Measurements from ENCODE around the gene PRR15L.
A peak's percentile ranks its signal among the peaks of the same experiment; 100 is the strongest.
"Not testable (repeated sequence)": the region's sequence is repeated elsewhere in the genome, so short reads cannot be mapped to it uniquely, and the experiment has no call there.

Gene PRR15L, protein sequence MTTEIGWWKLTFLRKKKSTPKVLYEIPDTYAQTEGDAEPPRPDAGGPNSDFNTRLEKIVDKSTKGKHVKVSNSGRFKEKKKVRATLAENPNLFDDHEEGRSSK

DNA sequence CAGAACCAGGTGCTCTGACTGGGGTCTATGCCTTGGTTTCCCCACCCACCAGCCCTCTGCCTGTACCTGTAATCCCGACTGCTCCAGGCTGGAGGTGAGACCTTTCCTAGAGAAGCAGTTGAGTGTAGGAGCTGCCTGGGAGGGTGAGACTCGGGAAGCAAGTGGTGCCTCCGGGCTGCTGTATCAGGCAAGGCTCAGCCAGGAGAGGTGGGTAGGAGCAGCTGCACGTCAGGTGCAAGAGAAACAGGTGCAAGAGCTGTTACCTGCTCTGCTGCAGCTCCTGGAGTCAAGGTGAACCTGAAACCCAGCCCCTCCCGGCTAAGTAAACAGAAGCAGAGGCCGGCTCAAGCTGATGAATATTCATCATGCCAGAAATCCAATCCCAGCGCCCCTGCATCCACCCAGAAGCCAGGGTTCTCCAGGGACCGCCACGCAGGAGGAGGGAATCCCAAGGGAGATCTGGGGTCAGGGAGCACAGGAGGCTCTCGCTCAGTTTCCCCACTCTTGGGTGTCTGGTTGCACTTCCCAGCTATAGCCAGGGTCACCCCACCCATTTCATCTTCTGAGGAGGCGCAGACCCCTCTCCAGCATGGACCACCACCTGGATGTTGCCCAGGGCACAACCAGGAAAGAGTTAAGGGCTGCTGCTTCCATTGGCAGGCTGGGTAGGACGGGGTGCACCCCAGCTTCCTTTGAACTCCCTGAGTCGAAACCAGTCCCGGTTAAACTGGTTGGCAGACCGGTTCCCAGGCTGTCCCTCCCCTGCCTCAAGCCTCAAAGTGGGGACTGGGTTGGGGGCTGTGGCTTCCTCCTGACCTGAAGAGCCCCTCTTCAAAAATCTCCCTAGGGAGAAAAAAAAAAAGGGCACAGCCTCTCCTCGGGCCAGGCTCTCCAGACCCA lies at the start of gene PRR15L:
PRR15L (minus strand) TSS at position 293 of the 900 bp plus-strand sequence. CDS start 4,649 bp downstream, outside the sequence.
- no peak for DNase-seq (ENCODE audit: low spot score)

DNA sequence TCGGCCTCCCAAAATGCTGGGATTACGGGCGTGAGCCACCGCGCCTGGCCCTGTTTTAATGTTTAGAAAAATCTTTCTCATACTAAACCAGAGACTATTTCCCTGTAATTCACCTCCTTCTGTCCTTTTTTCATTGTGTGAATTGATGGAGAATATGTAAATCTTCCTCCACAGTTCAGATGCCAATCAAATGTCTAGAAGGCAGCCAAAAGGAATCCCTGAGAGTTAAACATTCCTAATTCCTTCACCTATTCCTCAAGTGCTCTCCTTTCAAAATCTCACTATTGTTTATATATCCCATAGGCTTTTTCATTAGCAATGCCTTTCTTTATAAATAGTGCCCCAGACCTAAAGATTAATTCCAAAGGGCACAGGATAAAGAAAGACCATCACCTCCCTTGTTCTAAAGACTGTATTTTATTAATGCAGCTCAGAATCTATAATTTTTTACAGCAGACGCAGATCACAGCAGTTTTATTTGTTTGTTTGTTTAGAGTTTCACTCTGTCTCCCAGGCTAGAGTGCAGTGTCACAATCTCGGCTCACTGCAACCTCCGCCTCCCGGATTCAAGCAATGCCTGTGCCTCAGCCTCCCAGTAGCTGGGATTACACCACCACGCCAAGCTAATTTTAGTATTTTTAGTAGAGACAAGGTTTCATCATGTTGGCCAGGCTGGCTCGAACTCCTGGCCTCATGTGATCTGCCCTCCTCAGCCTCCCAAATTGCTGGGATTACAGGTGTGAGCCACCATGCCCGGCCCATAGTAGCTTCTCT lies 49.4 kb upstream of the PRR15L start:
- no peak for DNase-seq (ENCODE audit: low spot score)

DNA sequence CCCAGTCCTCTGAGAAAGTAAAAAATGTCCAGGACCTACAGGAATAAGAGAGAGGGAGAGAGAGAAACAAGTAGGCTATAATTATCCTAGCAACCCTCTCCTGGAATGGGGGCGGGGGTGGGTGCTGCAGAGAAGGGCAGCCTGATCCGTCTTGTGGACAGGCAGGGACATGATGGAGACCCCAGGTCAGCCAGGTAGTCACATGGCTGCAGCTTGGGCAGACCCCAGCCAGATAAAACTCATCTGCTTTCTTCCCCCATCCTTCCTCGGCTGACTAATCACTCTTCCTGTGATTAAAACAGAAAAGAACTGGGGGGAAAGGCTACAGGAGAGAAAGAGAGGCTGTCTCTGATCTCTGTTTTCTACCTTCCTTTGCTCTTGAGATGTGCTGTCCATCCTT lies 47.3 kb upstream of the PRR15L start:
- no peak for DNase-seq (ENCODE audit: low spot score)

DNA sequence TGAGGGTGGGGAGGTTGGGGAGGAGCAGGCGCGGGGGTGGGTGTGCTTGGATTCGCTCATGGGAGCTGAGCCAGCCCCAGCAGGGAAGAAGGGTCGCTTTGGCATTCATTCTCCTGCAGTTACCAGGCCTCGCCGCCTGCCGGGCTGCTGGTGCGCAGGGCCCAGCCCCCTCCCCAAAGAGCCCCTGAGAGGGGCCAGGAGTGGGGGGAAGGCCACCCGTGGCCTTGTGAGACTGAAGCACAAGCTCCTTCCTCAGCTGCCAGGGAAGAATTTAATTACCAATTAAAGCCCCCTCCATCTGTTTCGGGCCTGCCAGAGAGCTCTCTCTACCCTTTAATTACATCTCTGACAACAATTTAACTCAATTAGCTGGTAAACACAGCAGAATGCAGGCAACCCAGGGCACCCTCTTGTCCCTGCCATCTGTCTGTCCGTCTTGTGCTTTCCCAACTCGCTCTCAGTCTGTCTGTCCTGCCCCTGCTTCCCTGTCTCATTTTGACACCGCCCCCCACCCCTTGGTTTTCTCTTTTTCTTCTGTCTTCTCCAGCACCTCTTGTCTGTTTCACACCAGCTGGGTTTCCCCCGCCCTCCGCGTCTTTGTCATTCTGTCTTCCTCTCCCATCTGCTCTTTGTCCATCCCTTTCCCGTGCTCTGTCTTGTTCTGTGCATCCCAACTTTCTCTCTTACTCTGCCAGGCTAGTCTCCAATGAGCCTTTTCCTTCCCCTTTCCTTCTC lies 45.9 kb upstream of the PRR15L start:
- no peak for DNase-seq (ENCODE audit: low spot score)

DNA sequence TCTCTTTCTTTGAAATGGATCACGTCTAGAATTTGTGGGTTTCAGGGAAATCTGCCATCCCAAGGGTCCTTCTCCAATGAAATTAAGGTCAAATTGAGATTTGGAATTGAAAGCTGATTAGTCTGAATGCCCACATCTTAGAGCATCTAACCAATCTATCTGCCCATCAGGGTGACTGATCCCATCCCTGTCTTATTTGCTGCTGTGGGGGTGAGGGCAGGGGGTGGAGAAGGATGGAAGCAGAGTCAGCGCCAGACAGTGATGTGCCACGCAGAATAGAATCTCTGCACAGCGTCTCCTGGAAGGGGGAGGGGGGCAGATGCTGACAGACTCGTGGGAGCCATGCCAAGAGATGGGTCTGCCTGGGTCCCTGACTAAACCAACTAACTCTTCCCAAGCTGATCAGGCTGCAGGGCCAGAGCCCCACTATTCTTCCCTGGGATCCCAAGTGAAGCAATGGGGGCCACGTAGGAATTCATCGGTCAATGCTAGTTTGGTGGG lies 45.3 kb upstream of the PRR15L start:
- no peak for DNase-seq (ENCODE audit: low spot score)

DNA sequence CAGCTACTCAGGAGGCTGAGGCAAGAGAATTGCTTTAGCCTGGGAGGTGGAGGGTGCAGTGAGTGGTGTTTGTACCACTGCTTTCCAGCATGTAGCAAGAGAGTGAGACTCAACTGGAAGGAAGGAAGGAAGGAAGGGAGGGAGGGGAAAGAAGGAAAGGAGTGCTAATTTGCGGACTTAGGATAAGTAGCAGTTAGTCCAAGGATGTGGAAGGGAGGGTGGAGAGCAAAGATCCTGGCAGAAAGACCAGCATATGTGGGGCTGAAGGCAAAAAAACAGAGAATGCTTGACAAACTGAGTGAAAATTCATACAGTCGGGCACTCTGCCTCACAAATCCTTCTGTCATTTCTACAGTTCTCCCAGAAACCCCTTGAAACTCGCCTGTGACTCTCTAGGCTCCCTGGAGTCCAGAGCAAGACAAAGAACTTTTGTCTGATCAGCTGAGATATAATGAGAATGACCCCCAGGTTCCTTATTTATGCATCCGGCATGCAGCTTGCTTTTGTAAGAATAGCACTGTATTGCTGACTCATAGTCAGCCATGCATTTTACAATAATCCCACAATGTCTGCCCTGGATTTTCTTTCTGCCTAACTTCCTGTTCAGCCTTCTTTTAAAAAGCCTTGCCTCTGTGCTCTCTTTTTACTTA lies 44.7 kb upstream of the PRR15L start:
- DNase-seq (ENCODE audit: low spot score), result peak; percentile 50

DNA sequence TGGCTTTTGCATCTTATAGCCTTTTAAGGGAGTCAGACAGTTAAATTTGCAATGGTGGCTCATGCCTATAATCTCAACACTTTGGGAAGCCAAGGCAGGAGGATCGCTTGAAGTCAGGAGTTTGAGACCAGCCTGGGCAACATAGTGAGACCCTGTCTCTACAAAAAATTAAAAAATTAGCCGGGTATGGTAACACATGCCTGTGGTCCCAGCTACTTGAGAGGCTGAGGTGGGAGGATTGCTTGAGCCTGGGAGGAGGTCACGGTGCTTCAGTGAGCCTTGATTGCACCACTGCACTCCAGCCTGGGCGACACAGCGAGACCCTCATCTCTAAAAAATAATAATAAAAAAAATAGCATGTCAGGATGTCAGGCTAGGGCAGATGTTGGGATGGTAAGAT lies 44.0 kb upstream of the PRR15L start:
- DNase-seq (ENCODE audit: low spot score), result not testable (repeated sequence)

DNA sequence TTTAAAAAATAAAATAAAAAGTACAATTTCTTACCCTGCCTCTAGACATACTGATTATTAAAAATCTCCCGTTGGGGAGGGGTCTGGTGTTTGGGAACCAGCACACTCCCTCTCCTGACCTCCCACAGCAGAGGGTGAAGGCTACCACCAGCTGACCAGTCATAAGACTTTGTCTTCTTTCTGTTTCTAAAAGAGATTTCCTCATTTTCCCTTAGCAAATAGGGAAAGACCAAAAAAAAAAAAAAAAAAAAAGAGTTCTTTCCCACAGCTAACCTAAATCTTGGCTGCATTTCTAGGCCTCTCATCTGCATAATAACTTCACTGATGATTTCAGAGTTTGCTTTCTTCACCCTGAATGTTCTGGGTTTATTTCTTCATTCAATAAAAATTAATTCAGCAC lies 43.5 kb upstream of the PRR15L start:
- DNase-seq (ENCODE audit: low spot score), result no peak

DNA sequence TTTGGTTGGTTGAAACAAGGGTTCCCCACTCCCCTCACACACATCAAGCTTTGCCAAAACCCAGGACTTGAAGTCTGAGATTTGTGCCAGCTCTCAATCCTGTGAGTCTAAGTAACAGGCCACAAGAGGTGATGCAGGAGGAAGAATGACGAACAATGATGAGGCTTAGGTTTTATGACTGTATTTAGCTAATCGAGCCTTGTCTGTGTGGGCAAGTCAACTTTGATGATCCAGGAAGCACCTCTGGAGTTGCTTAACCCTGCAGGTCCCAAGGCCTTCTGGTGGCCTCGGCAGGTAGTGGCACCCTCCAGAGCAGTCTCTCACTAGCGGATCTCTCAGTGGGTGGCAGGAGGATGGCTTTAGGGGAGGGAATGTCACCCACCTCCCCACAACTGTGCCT lies 41.9 kb upstream of the PRR15L start:
- DNase-seq (ENCODE audit: low spot score), result peak; percentile 41

DNA sequence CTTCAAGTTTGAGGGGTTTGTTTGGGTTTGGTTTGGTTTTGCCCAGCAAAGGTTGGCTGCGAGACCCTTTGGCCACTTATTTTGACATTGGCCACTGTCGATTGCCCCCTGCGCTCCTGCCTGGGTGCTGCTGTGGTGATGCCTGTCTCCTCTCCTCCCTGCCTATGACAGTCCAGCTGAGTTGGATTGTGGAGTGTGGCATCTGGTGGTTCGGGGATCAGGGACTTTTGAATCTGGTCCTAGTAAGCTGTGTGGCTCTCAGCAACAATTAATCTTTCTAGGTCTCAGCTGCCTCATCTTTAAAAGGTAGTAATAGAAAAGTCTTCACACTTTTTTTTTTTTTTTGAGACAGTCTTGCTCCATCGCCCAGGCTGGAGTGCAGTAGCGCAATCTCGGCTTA lies 40.4 kb upstream of the PRR15L start:
- no peak for DNase-seq (ENCODE audit: low spot score)

DNA sequence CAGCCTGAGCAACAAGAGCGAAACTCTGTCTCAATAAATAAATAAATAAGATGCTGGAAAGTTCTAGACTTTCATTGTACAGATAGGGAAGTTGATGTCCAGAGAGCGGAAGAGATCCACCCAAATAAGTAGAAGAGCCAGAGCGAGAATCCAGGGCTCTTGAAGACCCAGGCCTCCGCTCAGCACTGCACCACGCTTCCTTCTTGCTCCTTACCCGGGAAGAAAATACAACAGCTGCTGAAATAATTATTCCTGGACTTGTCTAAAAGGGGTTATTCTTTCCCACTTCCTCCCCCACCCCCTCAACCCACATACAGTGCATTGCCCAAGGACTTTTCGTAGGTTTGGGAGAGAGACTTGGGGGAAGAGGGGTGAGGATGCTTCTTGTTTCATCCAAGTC lies 39.9 kb upstream of the PRR15L start:
- no peak for DNase-seq (ENCODE audit: low spot score)

DNA sequence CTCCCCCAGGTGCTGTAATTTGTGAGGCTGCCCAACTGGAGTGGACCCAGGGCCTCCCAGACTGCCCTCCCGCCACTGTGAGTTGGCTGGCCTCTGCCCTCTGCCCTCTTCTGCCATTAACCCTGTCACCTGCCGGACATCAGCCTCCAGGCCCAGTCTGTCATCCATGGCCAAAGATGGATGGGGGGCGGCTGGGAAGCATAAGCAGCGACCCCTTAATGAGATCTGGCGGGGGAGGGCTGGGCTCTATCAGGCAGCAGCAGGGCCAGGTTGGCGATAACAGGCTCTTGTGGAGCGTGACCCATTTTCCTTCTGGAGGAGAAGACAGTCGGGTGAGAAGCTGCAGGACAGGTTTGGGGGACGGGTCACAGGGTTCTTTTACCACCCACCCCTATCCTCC lies 38.5 kb upstream of the PRR15L start:
- no peak for DNase-seq (ENCODE audit: low spot score)

DNA sequence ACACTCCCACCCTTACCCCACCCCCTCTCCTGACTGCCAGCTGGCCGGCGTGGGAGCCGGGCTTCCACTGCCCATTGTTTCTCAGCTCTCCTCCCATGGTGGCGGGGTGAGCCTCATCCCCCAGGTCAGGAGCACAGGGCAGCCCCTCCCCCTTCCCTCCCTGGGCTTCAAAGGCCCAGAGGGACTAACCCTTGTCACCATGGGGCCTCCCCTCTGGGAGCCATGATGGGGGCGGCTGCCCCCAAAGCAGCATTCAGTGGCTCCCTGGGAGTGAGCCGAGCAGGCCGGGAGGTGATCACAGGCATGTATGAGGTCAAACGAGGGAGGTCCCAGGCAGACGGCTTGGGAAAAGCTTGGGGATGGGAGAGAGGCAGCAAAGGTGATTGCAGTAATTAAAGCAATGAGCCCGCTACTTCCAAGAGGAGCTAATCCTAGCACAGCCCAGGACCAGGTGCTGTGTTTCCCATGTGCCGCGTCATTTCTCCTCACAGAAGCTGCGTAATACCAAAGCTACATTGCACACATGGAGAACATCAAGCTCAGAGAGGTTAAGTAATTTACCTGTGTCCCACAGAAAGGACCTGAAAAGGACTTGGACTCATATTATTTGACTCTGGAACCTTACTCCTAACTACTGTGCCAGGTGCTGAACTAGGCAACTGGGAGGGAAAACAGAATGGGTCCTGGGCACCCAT lies 37.7 kb upstream of the PRR15L start:
- DNase-seq (ENCODE audit: low spot score), result no peak

DNA sequence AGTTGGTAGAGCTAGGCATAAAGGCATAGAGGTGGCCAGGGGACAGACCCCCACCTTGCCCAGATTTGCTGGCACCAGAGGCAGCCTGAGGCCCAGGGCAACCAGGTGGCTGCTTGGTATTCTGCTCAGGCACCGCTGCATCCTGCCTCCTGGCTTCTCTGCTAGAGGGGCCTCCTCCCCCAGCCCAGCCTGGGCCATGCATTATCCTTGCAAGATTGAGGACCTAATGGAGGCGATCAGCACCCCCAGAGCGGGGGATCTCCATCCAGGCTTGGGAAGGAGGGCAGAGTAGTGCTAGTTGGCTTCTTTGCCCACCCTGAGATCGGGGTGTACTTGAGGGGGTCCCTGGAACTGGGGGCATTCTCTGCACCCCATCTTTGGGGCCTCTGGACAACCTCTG lies 37.0 kb upstream of the PRR15L start:
- no peak for DNase-seq (ENCODE audit: low spot score)

DNA sequence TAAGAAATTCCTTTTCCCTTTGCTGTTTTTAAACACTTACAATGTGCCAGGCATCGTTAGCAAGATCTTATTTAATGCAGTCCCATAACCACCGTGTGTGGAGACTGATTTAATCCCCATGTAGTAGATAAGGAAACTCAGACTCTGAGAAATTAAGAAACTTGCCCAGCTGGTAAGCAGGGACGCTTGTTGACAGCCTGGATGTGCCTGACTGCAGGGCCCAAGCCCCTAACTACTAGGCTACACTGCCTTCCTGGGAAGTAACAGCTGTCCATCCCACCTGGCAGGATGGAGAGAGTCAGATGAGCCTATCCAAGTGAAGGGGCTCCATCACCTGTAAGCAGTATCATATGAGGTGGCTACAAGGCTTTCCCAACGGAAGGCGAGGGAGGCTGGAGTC lies 36.3 kb upstream of the PRR15L start:
- no peak for DNase-seq (ENCODE audit: low spot score)

DNA sequence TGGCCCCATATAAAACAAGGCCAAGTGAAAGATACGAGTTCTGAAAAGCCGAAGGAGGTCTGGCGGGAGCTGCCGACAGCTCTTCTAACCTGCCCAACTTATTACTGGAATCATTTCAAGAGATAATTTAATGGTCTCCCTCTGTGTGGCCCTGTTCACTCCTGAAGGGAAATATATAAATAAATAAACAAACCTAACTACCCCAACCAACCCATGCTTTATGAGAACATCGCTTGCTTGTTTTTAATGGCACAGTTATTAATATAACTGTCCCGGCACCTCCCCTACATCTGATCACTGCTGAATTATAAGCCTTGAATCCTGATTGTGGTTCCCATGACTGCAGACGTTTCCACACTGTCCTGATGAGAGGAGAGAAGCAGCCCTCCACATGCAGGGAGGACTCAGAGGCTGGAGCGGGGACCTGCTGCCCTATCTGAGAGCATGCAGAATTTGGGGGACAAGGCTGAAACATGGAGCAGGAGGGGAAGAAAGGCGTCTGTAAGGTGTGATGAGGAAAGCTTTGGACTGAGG lies 35.4 kb upstream of the PRR15L start:
- no peak for DNase-seq (ENCODE audit: low spot score)

DNA sequence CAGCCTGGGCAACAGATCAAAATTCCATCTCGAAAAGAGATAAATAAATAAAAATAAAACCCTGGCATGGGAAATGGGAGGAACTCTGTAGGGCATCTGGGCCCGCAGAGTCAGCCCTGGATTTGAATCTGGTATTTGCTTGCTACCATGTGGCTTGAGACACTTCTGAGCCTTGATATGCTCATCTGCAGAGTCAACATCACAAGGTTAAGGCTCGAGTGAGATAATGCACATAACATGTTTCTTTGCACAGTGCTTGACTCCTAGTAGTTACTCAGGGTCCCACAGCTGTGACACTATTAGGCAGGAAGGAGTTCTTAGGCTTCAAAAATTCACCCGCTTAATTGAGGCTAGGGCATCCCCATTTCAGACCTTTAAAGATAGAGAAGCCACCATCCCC lies 34.5 kb upstream of the PRR15L start:
- no peak for DNase-seq (ENCODE audit: low spot score)

DNA sequence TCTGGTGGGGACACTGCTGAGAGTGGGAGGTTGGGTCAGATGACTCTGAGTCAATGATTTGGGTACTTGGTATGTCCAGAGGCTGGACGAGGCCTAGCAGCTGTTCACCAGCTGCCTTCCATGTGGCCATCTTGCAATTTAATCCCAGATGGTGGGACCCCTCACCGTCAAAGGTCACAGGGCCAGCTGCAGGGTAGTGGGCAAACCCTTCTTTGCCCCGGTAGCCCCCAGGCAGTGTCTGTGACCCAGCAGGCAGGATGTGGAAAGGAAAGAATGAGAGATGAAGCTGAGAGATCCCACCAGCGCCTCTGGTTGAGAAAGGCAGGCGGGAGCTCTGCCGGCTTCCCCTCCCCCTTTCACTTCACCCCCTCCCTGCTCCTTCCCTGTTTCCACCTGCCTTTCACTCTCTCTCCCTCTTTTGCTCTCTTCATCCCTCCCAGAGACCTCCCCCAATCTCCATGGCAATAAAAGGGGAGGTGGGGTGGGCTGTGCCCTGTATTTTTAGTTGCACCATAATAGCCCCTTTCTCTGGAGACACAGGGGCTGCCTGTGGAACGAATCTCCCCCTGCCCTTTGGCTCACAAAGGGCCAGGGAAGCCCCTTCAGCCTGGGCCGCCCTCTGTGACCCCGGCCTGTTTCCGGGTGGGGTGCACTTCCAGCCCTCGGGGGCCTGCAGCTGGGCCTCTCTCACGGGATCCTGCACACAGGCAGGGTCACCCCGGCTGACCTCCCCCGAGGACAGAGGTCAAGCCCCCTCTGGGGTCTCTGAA lies 33.5 kb upstream of the PRR15L start:
- DNase-seq (ENCODE audit: low spot score), result peak; percentile 40

DNA sequence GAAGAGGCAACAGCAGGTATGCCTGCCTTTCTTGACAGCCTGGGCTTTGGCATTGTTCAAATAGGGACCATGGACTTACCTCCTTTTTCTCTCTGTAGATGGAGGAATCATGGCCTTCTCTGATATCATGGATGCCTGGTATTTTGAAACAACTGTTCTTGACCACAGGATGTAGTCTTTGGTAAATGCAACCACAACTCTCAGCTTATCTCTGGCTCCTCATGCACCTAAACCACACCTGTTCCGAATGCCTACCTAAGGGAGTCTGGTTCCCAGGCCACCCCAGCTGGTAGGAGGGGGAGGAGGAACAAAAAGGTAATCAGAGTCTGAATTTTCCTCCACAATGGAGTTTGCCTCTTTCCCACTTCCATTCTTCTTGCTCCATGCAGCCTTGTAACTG lies 32.0 kb upstream of the PRR15L start:
- no peak for DNase-seq (ENCODE audit: low spot score)

DNA sequence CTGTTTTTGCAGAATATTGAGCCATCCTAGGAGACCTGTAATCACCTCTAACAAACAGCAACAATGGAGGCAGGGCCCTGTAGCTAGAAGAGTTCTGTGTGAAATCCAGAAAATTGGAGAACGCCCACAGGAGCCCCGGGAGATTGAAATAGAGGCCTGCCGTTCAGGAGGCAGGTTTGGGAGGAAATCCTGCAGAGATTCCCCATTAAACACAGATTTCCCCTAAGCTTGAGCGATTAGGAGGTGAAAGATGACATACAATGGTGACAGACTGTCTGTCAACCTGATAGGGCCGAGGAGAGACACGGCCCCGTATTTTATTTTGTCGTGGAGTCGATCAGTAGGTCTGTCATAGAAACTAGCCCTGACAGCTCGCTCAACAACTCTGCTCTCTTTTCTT lies 31.5 kb upstream of the PRR15L start:
- DNase-seq (ENCODE audit: low spot score), result no peak

Measured in AG20443 (cell line).